GM15510 (cell line): ENCODE results near the gene AGAP1.

Source experiments
- POLR2A ChIP-seq: IDR thresholded peaks from 3 replicates; pipeline ENCODE4 v1.6.1; 2011; ENCODE audit warnings: borderline replicate concordance; ENCODE audit not compliant: insufficient read length; ENCODE audit errors: extremely low read depth

The AGAP1 gene

DNA sequence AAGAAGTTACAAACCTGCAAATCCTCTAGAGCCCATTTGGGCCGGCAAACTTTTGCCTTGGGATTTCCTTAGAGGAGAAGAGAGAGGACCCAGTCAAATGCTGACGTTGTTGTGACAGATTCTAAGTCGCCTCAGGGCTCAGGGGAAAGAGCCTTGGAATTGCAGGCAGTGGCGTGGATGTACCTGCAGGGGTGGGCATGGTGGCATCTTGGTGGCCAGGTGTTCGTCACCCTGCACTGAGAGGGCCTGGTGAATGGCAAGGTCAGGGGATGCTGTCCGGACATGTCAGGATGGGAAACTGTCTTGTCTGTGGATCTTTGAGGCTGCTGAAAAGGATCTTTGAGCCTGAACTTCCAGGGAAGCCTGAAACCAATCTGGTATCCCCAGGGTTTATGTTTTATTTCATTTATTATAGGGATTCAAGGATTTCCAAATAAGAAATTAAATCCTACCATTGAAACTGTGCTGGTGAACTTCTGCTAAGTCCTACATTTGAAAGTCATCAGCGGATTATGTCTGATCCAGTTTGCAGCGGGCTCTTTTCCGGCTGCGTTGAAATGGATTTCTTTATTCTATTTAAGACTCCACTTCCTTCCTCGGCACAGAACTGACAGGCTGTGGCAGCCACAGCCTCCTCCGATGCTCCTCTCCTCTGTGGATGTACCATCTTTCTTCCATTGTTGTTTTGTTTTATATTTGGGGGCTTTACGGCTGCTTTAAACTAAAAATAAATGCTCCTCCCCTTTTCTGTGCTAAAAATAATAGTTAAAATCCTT is 207.6 kb downstream of the AGAP1 start:
- no peak for TF ChIP-seq POLR2A

DNA sequence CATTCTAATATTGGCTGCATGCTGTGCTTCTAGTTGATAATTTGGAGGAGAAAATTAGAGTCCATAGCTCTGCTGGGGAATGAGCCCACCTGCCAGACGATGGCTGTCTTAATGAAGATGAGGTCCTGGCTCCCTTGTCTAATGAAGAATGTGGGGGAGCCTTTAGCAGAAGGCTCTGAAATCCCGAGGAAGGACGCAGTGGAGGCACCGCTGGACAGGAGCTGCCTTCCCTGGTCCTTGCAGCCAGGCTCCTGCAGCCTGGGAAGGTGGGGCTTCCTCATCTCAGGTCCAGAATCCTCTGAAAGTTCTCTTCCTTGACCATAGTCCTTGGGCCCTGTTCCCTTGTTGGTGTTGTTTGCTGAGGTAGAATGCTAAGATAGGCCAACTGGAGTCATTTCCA is 208.3 kb downstream of the AGAP1 start:
- TF ChIP-seq POLR2A = no peak

DNA sequence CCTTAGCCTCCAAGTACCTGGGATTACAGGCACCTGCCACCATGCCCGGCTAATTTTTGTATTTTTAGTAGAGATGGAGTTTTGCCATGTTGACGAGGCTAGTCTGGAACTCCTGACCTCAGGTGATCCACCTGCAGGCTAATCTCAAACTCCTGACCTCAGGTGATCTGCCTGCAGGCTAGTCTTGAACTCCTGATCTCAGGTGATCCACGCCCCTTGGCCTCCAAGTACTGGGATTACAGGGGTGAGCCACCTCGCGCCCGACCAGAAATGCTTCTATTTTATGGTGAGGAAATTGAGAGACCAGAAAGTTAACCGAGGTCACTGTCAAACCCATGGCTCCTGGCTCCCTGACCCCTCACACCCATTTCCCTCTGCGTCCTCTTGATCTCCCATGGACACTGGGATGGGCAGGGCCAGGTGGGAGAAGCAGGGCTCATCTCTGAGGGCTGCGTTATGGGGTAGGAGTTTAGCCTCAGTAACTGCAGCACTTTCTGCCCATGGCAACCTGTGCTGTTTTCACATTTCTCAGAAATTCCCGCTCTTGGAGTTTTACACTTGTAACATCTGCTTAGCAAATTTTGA is 210.0 kb downstream of the AGAP1 start:
- no peak for TF ChIP-seq POLR2A

DNA sequence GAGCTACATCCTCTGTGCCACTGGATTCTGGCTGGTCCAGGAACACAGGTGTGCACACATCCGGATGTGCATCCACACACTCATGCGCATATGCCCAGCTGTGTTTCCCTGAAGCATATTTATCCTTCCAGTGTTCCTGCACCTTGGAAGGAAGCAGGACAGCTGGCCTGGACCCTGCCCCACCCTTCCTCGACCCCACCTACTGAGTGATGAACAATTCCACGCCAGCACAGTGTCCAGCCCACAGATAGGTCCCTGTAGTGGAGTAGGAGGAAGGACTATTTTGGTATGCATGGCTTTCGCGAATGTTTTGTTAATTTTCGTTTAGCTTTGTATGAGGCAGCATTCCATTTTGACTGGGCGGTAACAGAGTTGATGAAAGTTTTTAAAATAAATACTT is 211.5 kb downstream of the AGAP1 start:
- TF ChIP-seq POLR2A = no peak

- TF ChIP-seq POLR2A = no peak
These were observed 212.7 kb downstream of the AGAP1 start for GRCh38 chr2:235706506-235706905.

GRCh38 chr2:235707411-235708096 is 213.7 kb downstream of the AGAP1 start:
- no peak for TF ChIP-seq POLR2A

DNA sequence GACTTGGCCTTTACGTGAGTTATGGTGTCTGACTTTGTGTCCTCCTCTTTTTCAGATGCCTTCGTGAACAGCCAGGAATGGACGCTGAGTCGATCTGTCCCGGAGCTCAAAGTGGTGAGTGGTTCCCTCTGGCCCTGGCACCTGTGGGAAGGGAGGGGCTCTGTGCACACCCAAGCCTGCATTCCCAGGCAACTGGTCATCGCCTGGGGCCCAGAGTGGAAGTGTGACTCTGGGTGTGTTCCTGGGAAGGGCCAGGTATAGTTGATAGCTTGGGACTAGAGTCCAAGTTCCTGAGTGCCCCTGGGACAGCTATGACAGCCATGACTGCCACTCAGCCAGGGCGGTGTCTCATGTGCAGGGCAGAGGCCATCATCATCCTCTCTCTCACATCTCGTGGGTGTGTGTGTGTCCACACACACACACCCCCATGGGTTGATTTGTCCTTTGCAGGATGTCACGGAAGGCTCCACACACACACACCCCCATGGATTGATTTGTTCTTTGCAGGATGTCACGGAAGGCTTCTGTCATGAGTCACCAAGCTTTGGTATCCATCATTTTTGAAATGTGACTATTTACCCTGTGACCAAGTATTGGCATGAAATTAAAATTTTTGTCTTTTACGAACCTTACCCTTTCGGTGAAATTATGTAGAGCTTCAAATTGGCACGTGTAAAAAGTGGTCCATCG is 215.4 kb downstream of the AGAP1 start:
- TF ChIP-seq POLR2A = no peak

- TF ChIP-seq POLR2A = no peak
These were observed 216.4 kb downstream of the AGAP1 start for GRCh38 chr2:235709969-235710879.

DNA sequence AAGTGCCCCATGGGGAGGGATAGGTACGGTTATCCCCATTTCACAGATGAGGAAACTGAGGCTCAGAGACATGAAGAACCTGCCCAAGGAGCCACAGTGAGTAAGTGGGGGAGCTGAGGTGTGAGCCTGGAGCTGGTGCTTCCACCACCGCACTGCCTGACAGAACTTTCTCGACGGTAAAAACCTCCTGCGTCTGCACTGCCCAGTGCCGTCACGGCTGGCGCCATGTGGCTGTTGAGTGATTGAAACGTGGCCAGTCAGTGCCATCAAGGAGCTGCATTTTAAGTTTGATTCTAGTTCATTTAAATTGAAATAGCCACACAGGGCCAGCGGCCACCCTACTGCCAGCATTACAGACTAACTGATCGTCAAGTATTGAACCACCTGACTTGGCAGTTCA is 217.1 kb downstream of the AGAP1 start:
- TF ChIP-seq POLR2A = no peak

GRCh38 chr2:235711527-235711926 is 217.7 kb downstream of the AGAP1 start:
- no peak for TF ChIP-seq POLR2A

GRCh38 chr2:235712176-235712575 is 218.3 kb downstream of the AGAP1 start:
- TF ChIP-seq POLR2A = no peak

DNA sequence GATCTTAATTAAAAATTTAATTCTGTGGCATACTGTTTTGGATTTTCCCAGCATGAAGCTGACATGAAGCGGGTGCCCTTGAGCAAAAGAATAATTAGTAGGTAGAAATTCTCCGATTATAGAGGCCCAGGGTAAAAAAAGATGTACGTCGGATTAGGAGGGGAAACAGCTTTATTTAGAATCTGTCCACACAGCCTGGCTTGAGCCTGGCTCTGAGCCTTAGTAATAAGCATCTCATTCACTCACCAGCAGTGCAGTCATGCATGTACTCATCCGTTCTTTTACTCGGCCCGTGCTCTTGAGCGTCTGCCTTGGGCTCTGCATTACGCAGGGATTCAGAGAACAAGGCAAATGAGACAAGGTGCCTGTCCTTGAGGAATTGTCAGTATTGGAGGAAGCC is 219.3 kb downstream of the AGAP1 start:
- TF ChIP-seq POLR2A = no peak

GRCh38 chr2:235715601-235716000 is 221.8 kb downstream of the AGAP1 start:
- TF ChIP-seq POLR2A = no peak

DNA sequence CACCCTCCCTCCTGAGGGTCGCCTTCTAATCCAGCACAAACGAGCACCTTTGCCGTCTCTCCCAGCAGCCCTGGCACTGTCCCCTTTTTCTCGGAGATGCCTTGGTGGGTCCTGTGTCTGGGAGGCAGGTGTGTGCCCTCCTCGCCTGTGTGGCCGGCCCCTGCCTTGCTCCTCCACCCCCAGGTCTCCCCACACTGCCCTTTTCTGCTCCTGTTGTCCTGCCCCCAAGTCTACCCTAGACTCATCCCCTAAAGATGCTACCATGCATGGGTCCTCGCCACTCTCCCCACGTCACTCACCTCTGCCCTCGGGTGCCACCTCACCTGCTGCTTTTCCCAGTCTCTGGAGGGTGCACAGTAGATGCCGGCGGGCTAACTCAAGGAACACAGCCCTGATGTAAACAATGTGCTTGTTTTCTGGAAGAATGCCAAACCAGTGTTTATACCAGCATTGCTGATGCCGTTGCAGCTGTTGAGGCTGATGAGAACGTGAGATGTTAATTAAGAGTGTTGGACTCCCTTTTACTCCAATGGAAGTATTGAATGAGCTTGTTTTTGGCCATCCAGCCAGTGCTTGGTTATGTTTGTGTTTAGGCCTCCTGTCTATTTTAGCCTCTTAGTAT is 223.1 kb downstream of the AGAP1 start:
- no peak for TF ChIP-seq POLR2A
